Raji (cell line): ENCODE data around the gene ARHGAP45.

ENCODE experiments used
- POLR2A ChIP-seq: IDR thresholded peaks from 2 replicates; pipeline ENCODE4 v1.6.1; 2011; ENCODE audit warnings: low read depth, low read length, control low read depth; ENCODE audit not compliant: insufficient read depth

Gene ARHGAP45

DNA sequence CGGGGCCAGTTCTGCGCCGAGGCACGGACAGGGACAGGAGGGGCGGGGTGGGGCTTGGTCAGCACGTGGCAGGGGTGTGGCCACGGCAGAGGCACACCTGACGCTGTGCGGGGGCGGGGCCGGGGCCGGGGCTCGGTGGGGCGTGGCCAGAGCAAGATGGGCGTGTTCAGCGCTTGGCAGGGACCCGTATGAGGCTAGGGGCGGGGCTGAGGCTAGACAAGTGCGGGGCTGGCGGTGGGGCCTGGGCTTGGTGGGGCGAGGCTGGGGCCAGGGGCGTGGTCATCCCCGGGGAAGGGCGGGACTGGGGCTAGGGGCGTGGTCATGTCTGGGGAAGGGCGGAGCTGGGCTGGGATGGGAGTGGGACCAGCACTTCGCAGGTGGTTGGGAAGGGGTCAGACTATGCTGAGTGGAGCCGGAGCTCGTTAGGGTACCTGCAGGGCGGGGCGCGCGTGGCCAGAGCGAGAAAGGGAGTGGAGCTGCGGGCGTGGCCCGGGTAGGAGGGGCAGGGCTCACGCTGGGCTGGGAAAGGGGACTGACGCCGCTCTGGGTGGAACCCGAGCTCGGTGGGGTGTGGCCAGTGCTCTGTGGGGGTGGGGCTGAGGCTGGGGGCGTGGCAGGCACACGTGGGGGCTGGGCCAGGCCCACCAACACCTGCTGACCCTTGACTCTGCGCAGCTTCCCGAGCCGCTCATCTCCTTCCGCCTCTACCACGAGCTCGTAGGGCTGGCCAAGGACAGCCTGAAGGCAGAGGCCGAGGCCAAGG lies 15.4 kb downstream of the ARHGAP45 start:
- TF ChIP-seq POLR2A: no peak

- TF ChIP-seq POLR2A: no peak
Measured at GRCh38 chr19:1082928-1083816, 16.2 kb downstream of the ARHGAP45 start.

DNA sequence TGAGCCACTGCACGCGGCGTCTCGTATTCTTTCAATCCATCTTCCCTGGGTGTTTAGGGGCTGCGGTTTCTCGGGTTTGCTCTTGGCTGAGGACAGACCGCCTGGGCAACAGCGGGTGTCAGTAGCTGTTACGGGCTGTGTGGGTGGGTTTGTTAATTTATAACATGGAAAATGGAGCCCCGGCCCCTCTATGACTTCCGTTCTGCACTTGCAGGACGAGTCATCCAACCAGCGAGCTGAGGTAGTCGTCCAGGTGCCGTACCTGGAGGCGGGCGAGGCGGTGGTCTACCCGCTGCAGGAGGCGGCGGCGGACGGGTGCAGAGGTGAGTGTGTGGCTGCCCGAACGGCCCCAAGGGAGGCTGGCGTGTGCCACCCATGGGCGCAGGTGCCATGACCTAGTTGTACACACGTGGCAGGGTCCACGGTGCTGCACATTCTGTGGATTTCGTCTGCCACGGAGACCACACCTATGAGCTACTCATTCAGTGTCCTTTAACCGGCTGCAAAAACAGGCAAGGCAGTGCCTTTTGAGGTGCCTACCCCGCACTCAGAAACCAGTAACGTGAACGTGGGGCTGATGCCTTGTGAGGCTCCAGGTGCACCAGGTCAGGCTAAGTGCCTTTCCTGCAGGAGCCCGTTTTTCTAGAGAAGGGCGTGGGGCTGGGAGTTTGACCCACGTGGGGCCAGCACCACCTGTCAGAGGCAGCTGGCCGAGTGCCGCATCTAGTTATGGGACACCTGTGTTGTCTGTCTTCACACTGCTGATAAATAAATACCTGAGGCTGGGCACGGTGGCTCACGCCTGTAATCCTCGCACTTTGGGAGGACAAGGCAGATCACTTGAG lies 17.3 kb downstream of the ARHGAP45 start:
- no peak for TF ChIP-seq POLR2A

DNA sequence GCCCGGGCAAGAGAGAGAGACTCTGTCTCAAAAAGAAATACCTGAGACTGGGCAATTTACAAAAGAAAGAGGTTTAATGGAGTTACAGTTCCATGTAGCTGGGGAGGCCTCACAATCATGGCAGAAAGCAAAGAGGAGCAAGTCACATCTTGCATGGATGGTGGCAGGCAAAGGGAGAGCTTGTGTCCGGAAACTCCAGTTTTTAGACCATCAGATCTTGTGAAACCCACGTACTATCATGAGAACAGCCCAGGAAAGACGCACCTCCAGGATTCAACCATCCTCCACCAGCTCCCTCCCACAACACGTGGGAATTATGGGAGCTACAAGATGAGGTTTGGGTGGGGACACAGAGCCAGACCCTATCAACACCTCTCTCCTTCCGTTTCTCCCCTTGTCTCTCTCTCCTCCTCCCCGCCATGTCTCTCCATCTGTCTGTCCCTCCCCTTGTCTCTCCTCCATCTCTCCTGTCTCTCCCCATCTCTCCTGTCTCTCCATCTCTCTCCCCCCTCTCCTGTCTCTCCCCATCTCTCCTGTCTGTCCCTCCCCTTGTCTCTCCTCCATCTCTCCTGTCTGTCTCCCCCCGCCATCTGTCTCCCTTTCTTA lies 18.2 kb downstream of the ARHGAP45 start:
- 0 out of 2 replicates have a peak, but pooled peaks have one; percentile 9 for TF ChIP-seq POLR2A

GRCh38 chr19:1085676-1086442 lies 18.9 kb downstream of the ARHGAP45 start:
- TF ChIP-seq POLR2A: 0 out of 2 replicates have a peak, but pooled peaks have one; percentile 1

DNA sequence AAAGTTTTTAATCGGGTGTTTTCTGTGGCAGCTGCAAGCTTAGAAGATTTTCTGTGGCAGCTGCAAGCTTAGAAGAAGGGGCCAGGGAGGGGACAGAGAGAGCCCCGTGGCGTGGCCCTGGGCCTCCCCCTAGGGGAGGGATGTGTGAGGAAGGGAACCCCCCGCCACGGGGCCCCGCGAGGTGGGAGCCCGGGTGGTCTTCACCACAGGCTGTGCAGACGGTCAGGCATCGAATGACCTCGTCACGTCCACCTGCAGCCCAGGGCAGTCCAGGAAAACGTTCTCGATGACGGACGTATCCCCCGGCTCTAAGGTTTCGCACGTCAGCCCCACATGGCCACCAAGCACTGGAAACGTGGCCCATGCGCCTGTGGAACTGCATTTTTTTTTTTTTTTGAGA lies 19.6 kb downstream of the ARHGAP45 start:
- TF ChIP-seq POLR2A: no peak; the same call in 1 of the 2 replicates

- TF ChIP-seq POLR2A: peak; percentile 2; the same call in 1 of the 2 replicates
Measured at GRCh38 chr19:1087813-1088415, 20.9 kb downstream of the ARHGAP45 start.

- no peak for TF ChIP-seq POLR2A
Measured at GRCh38 chr19:1088416-1089010, 21.5 kb downstream of the ARHGAP45 start.

DNA sequence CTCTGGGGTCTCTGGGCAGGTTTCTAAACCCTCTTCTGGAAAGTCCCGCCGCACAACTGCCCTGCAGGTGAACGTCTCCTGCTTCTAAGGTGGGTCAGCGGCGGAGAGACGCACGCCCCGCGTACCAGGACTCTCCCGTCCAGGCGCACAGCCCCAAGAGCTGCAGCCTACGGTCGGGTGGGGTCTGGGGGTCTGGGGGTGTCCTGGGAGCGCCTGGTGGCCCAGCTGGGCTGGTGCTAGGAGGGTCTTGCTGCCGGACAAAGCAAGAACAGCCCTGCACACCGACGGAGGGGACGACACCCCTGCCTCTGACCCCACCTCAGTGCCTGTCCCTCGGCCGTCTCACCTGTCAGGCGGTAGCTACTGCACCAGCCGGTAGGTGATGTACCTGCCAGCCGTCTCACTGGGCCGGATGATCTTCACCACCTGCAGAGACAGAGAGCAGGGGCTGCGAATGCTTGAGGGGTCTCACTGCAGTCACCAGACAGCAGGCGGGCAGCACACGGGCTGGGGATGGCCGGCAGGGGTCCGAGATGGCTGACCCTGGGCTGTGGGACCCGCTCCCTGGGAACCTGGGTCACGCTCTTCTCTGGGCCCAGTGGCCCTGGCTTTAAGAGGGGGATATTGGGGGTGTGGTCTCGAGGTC lies 22.3 kb downstream of the ARHGAP45 start:
- TF ChIP-seq POLR2A: no peak

DNA sequence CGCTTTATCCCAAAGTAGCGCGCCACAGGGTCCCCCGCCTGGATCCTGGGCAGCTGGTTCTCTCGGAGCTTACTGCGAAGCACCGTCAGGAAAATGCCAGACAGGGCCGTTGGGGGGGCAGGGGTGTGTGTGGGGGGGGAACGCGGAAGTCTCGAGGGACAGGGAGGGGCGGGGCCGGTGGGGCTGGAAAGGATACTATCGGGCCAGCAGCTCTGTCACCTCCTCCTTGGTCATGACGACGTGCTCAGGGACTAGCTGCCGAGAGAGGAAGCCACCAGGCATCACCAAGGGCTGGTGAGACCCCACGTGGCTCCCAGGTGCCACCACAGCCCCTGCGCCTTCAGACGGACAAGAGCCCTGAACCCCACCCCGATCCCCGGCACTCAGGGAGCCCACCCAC lies 22.9 kb downstream of the ARHGAP45 start:
- no peak for TF ChIP-seq POLR2A

DNA sequence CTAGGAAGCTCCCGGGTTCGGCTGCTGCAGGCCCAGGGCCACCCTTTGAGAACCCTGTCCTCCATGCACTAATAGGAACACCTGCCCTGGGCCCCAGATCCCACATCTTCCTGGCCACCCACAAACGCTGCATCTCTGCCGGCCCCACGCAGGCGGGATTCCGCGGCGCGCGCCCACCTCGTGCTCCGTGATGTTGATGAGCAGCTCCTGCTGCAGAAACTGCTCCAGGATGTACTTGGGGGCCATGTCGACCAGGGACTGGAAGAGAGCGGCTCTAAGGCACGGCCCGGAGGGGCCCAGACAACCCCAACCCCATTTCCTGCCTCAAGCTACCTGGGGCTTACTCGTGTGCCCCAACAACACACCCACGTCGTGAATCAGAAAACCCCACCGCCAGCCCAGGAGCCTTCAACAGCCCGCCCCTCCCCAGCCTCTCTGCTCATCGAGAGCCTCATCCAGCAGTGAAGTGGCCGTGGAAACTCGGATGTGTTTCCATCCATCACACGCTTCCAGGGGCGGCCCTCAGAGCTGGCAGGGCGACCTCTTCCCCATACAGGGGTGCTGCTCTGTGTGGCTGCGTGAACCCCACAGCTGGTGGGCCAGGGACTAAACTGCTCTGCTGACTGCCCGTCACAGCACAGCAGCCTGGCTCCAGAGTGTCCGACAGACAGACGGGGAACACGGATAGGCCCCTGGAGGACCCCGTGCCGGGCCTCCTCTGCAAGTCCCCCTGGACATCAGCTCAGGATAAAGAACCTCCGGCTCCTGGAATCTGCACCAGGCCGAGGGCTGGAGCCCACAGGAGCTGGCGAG lies 24.0 kb downstream of the ARHGAP45 start:
- no peak for TF ChIP-seq POLR2A

DNA sequence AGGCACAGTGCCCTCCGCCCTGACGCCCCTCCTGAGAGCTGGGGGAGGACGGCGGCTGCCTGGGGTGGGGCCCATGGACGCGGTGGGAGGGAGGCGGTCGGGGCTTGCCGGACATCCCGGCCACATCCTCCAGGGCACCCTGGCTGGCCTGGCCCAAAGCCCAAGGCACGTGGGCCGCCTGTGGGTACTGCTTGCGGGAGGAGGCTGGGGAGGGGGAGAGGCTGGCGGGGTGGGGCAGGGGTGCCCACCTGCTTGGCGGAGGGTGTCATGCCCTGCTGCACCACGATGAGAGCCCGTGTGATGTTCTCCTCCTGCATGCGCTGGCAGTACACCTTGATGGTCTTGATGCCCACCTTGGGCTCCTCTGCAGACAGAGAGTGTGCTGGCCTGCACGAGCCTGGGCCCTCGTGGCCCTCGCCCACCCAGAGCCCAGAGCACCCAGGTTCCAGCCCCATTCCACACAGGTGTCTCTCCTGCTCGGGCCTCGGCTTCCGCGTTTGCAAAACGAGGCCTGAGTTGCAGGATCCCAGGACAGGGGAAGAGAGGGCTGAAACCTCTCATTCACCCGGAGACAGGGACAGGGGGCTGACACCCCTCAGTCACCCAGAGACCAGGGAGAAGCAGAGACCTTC lies 24.7 kb downstream of the ARHGAP45 start:
- TF ChIP-seq POLR2A: no peak

DNA sequence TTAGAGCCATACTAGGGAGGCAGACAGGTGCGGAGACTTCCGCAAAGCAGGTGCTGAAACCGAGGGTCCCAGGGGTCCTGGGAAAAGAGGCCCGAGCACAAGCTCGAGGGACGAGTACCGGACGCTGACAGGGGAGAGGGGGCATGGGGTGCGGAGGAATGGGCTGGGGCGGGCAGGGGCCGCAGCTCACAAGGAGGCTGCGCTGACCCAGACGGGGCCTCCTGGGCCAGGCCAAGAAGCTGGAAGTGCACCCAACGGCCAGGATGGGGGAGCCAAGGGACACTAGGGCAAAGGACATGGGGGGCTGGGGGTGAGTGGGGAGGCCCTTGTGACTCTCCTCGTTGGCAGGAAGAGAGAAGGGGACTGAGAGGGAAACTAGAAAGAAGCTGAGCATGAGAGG lies 26.4 kb downstream of the ARHGAP45 start:
- no peak for TF ChIP-seq POLR2A
